Neuron (in vitro differentiated cells): ENCODE data around the gene STPG2.
"Not testable (repeated sequence)": the region's sequence is repeated elsewhere in the genome, so short reads cannot be mapped to it uniquely, and the experiment has no call there.

Experiments used
- H2AFZ ChIP-seq: one replicate; pipeline ENCODE4 v1.6.1; 2013; ENCODE audit warnings: low read depth, mild to moderate bottlenecking, inconsistent platforms, low read length, moderate library complexity
- H3K27me3 ChIP-seq: one replicate; pipeline ENCODE4 v1.6.1; 2013; ENCODE audit warnings: low read length; ENCODE audit not compliant: insufficient read depth
- H3K36me3 ChIP-seq: one replicate; pipeline ENCODE4 v1.6.1; 2013; ENCODE audit warnings: low read length; ENCODE audit not compliant: insufficient read depth
- H3K4me1 ChIP-seq: one replicate; pipeline ENCODE4 v1.6.1; 2013; ENCODE audit warnings: low read length; ENCODE audit not compliant: insufficient read depth
- H3K4me3 ChIP-seq: 2 replicates; pipeline ENCODE4 v1.5.1; 2013; ENCODE audit warnings: mild to moderate bottlenecking, low read length, moderate library complexity
- H3K9me3 ChIP-seq: one replicate; pipeline ENCODE4 v1.6.1; 2013; ENCODE audit warnings: low read length

Gene STPG2

GRCh38 chr4:97953171-97953941 lies 189.9 kb downstream of the STPG2 start:
- Histone ChIP-seq H3K4me3 (no peak overlapping the region), H3K4me1 (no peaks in the 10 kb centered on the region), H2AFZ (no peak overlapping the region), H3K9me3 (no peaks in the 10 kb centered on the region), H3K36me3 (no peaks in the 10 kb centered on the region), H3K27me3 (no peaks in the 10 kb centered on the region)

GRCh38 chr4:97952763-97953162 lies 190.5 kb downstream of the STPG2 start:
- H3K36me3 ChIP-seq: no peaks in the 10 kb centered on the region
- H3K4me3 ChIP-seq: no peak overlapping the region
- no peaks in the 10 kb centered on the region for H3K4me1 ChIP-seq
- no peaks in the 10 kb centered on the region for H3K9me3 ChIP-seq
- no peaks in the 10 kb centered on the region for H3K27me3 ChIP-seq
- H2AFZ ChIP-seq: no peak overlapping the region

- Histone ChIP-seq H2AFZ (no peak overlapping the region), H3K4me3 (no peak overlapping the region)
Measured at GRCh38 chr4:97950836-97951235, 192.4 kb downstream of the STPG2 start.

GRCh38 chr4:97942951-97943350 lies 200.3 kb downstream of the STPG2 start:
- H3K36me3 ChIP-seq: no peaks in the 10 kb centered on the region
- no peak overlapping the region for H2AFZ ChIP-seq
- H3K4me3 ChIP-seq: no peak overlapping the region
- H3K4me1 ChIP-seq: no peaks in the 10 kb centered on the region
- no peaks in the 10 kb centered on the region for H3K27me3 ChIP-seq
- H3K9me3 ChIP-seq: no peaks in the 10 kb centered on the region

More at GRCh38 chr4:97950836-97951235, 192.4 kb downstream of the STPG2 start:
- H3K36me3 ChIP-seq: no peaks in the 10 kb centered on the region
- H3K27me3 ChIP-seq: no peaks in the 10 kb centered on the region
- no peaks in the 10 kb centered on the region for H3K4me1 ChIP-seq
- no peaks in the 10 kb centered on the region for H3K9me3 ChIP-seq

GRCh38 chr4:97942137-97942536 lies 201.1 kb downstream of the STPG2 start:
- Histone ChIP-seq H3K9me3 (no peaks in the 10 kb centered on the region), H3K4me3 (no peak overlapping the region), H3K27me3 (no peaks in the 10 kb centered on the region), H3K4me1 (no peaks in the 10 kb centered on the region), H3K36me3 (no peaks in the 10 kb centered on the region), H2AFZ (no peak overlapping the region)

- Histone ChIP-seq H3K4me3 (no peak overlapping the region), H3K36me3 (no peaks in the 10 kb centered on the region), H3K4me1 (no peaks in the 10 kb centered on the region), H3K9me3 (no peaks in the 10 kb centered on the region), H3K27me3 (no peaks in the 10 kb centered on the region), H2AFZ (no peak overlapping the region)
Measured at GRCh38 chr4:97938141-97938540, 205.1 kb downstream of the STPG2 start.

- Histone ChIP-seq H2AFZ (no peak overlapping the region), H3K4me1 (no peaks in the 10 kb centered on the region)
Measured at GRCh38 chr4:97924341-97924958, 218.8 kb downstream of the STPG2 start.

GRCh38 chr4:97923096-97923495 lies 220.2 kb downstream of the STPG2 start:
- H2AFZ ChIP-seq: no peak overlapping the region
- no peaks in the 10 kb centered on the region for H3K4me1 ChIP-seq
- H3K27me3 ChIP-seq: no peaks in the 10 kb centered on the region
- no peaks in the 10 kb centered on the region for H3K9me3 ChIP-seq
- H3K4me3 ChIP-seq: no peak overlapping the region
- H3K36me3 ChIP-seq: no peaks in the 10 kb centered on the region

More at GRCh38 chr4:97924341-97924958, 218.8 kb downstream of the STPG2 start:
- no peaks in the 10 kb centered on the region for H3K36me3 ChIP-seq
- no peaks in the 10 kb centered on the region for H3K27me3 ChIP-seq
- H3K9me3 ChIP-seq: no peaks in the 10 kb centered on the region
- H3K4me3 ChIP-seq: no peak overlapping the region

- no peak overlapping the region for H3K4me3 ChIP-seq
Measured at GRCh38 chr4:97917115-97917514, 226.2 kb downstream of the STPG2 start.

GRCh38 chr4:97912156-97912555 lies 231.1 kb downstream of the STPG2 start:
- H3K36me3 ChIP-seq: no peaks in the 10 kb centered on the region
- H2AFZ ChIP-seq: no peak overlapping the region
- no peaks in the 10 kb centered on the region for H3K4me1 ChIP-seq
- H3K9me3 ChIP-seq: no peaks in the 10 kb centered on the region
- no peak overlapping the region for H3K4me3 ChIP-seq
- no peaks in the 10 kb centered on the region for H3K27me3 ChIP-seq

More at GRCh38 chr4:97917115-97917514, 226.2 kb downstream of the STPG2 start:
- Histone ChIP-seq H3K36me3 (no peaks in the 10 kb centered on the region), H2AFZ (no peak overlapping the region), H3K9me3 (no peaks in the 10 kb centered on the region), H3K27me3 (no peaks in the 10 kb centered on the region), H3K4me1 (no peaks in the 10 kb centered on the region)

- Histone ChIP-seq H3K9me3 (no peaks in the 10 kb centered on the region), H3K36me3 (no peaks in the 10 kb centered on the region), H3K4me3 (no peak overlapping the region), H3K27me3 (no peaks in the 10 kb centered on the region), H3K4me1 (no peaks in the 10 kb centered on the region), H2AFZ (no peak overlapping the region)
Measured at GRCh38 chr4:97911236-97911906, 231.9 kb downstream of the STPG2 start.

GRCh38 chr4:97910005-97910404 lies 233.3 kb downstream of the STPG2 start:
- no peaks in the 10 kb centered on the region for H3K36me3 ChIP-seq
- H3K9me3 ChIP-seq: no peaks in the 10 kb centered on the region
- no peaks in the 10 kb centered on the region for H3K27me3 ChIP-seq
- no peaks in the 10 kb centered on the region for H3K4me1 ChIP-seq
- H2AFZ ChIP-seq: no peak overlapping the region
- H3K4me3 ChIP-seq: no peak overlapping the region

- H2AFZ ChIP-seq, H3K27me3 ChIP-seq, H3K9me3 ChIP-seq, H3K4me3 ChIP-seq, H3K4me1 ChIP-seq, H3K36me3 ChIP-seq: not testable (repeated sequence)
Measured at GRCh38 chr4:97903436-97904189, 239.7 kb downstream of the STPG2 start.
